Amygdala (tissue), 56 donors: Measurements from ENCODE around the gene KCNMA1.

ENCODE experiments used
- DNase-seq, 56 donors: peaks; one replicate each; lab custom pipeline; 2025; lab: John Stamatoyannopoulos, UW

Gene KCNMA1

GRCh38 chr10:77518241-77518909, 119.2 kb downstream of the KCNMA1 start:
- no peak for DNase-seq

- no peak for DNase-seq
These were observed 121.0 kb downstream of the KCNMA1 start for GRCh38 chr10:77516575-77516974.

DNA sequence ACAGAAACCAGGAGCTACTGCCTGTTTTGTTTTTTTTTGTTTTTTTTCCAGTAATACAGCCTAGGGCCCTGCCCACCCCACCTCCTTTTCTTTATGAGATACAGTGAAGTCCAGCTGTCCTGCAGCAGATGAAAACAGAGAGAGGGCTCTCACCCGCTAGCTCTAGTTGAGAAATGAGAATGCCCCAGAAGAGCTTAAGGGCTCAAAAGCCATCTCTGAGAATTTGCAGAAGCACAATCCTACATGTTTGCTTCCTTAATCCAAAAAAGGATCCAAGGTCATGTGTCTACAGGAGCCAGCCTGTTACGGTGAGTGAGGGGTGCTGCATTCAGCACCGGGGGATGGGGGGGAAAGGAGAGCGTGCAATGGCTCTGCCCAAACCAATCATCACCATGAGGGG, 122.7 kb downstream of the KCNMA1 start:
- no peak for DNase-seq

DNA sequence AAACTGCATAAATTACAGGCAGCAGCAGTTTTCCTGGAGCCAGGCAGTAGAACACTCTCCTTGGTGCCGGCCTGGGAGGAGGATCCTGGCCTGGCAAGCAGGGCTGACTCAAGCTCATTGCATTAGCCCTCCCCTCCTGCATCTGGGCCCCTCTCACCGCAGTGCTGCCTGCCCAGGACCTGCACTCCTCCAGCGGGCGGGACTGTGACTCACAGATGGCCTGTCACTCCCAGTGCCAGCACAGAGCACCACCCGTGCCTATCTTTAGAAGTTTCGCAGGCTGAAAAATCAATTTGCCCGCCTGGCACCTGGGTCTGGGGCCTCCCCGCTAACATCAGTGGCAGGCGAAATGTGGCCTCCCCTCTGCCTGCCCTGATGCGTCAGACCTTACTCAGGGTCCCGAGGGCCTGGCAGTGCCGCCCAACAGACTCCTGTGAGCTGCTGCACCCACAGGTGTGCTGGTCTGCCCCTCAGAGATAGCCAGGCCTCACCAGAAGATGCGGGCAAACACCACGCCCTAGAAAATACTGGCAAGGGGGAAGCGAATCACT, 123.8 kb downstream of the KCNMA1 start:
- peak in 39 of 56 donors; percentile 6 to 71 (median 42) for DNase-seq

- DNase-seq: no peak
These were observed 124.4 kb downstream of the KCNMA1 start for GRCh38 chr10:77513220-77513619.

- DNase-seq: no peak
These were observed 125.4 kb downstream of the KCNMA1 start for GRCh38 chr10:77512219-77512578.

GRCh38 chr10:77511498-77512218, 126.0 kb downstream of the KCNMA1 start:
- no peak for DNase-seq

GRCh38 chr10:77510695-77511094, 126.9 kb downstream of the KCNMA1 start:
- DNase-seq: no peak

DNA sequence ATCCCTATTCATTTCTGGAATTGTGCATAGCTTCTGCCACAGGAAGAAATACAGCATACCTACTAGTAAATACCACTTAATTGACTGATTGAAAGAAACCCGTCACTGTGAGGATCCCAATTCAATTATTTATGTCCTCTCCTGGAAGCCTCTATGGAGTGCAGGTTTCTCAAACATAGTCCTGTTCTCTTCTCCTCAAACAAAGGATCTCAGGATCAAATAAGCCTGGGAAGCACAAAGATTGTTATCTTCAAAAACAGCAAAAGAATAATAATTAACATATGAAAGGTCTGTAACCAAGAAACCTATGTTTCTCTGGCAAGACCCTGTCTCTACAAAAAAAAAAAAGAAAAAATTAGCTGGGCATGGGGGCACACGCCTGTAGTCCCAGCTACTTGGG, 127.3 kb downstream of the KCNMA1 start:
- DNase-seq: no peak

GRCh38 chr10:77509391-77509790, 128.2 kb downstream of the KCNMA1 start:
- no peak for DNase-seq

DNA sequence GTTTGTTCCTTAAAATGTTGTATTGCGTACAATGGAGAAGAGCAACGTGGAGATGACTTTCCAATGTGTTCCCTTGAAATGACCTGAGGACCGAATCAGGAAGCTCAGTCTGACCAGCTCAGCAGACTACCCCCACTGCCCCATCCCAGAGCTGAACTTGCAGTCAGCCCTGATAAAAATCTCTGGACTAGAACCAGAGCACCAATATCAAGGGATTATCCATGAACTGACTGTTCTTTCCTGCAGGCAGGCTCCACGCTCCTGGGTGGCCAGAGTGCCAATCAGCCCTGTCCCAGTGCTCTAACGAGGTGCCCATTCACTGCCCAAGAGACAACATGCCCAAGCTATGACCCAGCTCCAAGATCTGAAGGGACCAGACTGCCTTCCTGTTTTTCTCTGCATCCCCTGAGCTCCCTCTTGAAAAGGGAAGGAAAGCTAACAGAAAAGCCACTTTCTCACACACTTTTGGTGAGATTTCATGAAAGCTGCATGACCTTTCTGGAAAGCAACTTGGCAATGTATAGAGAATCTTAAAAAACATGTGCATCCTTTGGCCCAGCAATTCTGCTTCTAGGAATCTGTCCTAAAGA, 130.2 kb downstream of the KCNMA1 start:
- no peak for DNase-seq

GRCh38 chr10:77506517-77507200, 130.9 kb downstream of the KCNMA1 start:
- DNase-seq: no peak

- DNase-seq: no peak
These were observed 131.9 kb downstream of the KCNMA1 start for GRCh38 chr10:77505431-77506334.

- no peak for DNase-seq
These were observed 132.7 kb downstream of the KCNMA1 start for GRCh38 chr10:77504873-77505257.

DNA sequence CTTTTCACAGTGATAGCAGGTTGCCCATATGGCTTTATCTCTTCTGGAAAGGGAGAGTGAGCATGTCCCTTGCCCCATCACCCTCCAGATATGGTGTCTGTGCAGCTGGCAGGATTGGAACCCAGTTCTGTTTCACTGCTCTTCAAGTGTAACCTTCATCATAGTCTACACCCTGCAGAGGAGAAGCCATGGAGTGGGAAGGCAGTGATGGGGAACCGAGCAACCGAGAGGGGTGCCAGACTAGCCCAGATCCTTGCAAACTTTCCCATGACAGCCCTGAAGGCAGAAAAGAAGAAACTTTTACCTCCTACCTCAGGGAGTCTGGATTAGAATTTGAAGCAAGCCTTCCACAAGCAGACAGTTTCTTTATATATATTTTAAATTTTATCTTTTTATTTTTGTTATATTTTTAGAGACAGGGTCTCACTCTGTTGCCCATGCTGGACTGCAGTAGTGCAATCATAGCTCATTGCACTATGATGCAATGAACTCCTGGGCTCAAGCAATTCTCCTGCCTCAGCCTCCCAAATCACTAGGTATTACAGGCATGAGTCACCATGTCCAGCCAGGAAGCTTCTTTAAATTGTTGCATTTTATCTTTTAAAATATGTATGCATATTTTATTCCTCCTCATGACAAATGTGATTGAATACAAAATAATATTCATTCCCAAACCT, 133.3 kb downstream of the KCNMA1 start:
- DNase-seq: no peak

DNA sequence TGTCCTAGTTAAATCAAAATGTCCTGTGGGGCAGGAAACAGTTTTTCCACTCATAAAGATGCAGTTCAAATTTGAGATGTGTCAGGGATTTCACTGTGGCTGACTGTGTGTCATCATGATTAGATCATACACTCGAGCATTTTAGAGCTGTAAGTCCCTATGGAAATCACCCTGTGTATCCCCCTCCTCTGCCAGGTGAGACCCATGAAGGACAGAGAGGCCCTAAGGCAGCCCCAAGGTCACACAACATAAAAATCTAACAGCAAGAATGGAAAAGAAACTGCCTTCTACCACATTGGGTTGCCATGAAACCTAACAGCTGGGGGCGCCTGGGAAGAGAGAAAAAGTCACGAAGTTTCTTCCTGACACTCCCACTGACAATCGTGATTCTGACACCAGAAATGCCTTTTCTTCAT, 135.8 kb downstream of the KCNMA1 start:
- no peak for DNase-seq

GRCh38 chr10:77501152-77501845, 136.3 kb downstream of the KCNMA1 start:
- DNase-seq: peak in 28 of 56 donors; percentile 9 to 76 (median 31)

DNA sequence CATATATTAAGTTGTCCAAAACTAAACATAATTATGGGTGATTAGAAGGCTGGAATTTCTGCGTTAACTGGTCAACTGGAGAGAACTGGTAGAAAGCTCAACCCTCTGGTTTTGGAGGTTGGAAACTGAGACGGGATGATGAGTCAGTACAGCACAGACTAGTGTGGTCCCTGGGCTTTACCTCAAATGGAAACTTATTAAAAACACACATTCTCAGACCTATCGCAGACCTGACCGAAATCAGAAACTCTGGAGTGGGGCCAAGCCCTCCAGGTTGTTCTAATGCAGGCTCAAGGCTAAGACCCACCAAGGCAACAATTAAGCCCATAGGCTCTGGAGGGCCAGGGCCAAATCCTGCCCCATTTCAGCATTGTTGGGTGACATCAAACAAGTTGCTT, 136.9 kb downstream of the KCNMA1 start:
- no peak for DNase-seq

- DNase-seq: no peak
These were observed 138.8 kb downstream of the KCNMA1 start for GRCh38 chr10:77498829-77499228.
